Ureter (tissue), 1 donor: ENCODE results near the gene PPP2R1A. TPM values are rescaled to one million over a fixed set of nuclear protein-coding genes. Genes with fewer than 3 reads are reported as not detected.
"Not testable (repeated sequence)": the region's sequence is repeated elsewhere in the genome, so short reads cannot be mapped to it uniquely, and the experiment has no call there.

ENCODE experiments used
- DNase-seq: peaks from one replicate; pipeline ENCODE4 v3.0.0-alpha.2; 2020; ENCODE audit warnings: low spot score
- total RNA-seq: library from RNA; stranded (reverse); gene quantifications from one replicate; pipeline ENCODE4 v1.2.4, GENCODE V29; 2023
- donor health status: DM: yes; HTN: yes; CAD: no.

PPP2R1A gene
- total RNA-seq, 1 donor from 2014 or later: 259 TPM

DNA sequence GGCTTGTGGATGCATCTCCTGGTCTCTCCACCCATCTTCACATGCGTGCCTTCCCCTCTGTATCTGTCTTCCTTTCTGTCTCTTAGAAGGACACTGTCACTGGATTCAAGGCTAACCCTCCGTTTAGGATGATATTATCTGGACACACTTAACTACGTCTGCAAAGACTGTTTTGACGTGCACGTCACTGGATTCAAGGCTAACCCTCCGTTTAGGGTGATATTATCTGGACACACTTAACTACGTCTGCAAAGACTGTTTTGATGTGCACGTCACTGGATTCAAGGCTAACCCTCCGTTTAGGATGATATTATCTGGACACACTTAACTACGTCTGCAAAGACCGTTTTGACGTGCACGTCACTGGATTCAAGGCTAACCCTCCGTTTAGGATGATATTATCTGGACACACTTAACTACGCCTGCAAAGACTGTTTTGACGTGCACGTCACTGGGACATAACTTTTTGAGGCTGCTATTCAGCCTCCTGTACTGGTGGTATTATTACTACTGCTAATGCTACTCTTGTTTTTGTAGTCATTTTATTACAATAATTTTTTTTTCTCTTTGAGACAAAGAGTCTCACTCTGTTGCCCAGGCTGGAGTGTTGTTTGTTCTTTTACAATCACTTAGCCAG is 11.0 kb downstream of the PPP2R1A start:
- DNase-seq: not testable (repeated sequence)

DNA sequence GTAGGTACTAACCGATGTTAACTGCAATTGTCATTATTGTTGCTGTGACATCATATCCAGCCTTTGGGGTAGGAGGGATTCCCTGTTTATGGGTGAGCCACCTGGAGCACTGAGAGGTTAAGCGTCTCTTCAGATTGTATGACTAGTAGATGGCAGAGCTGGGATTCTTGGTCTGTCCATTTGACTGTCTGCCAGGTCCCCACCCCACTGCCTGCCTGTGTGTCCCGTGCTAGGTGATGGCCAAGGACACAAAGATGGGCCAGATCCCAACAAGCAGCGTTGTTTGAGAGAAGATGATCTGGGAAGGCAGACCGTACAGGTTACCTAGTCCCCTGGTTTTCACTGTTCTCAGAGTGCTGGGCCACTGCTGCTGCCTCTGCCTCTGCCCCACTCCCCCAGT is 16.6 kb downstream of the PPP2R1A start:
- DNase-seq: no peak

DNA sequence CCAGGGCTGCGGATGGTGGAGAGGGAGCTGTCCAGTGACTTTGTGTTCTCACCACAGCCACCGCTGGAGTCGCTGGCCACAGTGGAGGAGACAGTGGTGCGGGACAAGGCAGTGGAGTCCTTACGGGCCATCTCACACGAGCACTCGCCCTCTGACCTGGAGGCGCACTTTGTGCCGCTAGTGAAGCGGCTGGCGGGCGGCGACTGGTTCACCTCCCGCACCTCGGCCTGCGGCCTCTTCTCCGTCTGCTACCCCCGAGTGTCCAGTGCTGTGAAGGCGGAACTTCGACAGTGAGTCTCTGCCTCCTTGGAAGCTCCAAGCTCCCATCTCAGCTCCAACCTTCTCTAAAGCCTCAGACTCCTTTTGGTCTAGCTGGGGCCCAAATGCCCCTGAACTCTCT is 21.4 kb downstream of the PPP2R1A start:
- DNase-seq: no peak

GRCh38 chr19:52211926-52212571 is 22.2 kb downstream of the PPP2R1A start:
- no peak for DNase-seq

DNA sequence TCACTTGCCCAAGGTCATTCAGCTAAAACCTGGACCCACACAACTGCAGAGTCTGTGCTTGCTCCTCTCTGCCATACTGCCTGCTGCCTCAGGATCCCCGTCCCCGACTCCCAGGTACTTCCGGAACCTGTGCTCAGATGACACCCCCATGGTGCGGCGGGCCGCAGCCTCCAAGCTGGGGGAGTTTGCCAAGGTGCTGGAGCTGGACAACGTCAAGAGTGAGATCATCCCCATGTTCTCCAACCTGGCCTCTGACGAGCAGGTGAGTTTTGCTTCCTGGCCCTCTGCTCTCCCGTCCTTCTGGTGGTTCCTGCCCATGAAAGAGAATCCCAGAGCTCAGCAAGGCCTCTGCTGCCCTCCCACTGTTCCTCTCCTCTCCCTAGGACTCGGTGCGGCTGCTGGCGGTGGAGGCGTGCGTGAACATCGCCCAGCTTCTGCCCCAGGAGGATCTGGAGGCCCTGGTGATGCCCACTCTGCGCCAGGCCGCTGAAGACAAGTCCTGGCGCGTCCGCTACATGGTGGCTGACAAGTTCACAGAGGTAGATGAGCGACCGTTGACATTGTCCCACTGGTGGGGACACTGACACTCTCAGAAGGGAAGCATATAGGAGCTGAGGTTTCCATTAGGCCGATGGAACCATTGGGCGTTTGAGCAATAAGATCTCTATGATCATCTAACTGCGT is 22.9 kb downstream of the PPP2R1A start:
- no peak for DNase-seq

DNA sequence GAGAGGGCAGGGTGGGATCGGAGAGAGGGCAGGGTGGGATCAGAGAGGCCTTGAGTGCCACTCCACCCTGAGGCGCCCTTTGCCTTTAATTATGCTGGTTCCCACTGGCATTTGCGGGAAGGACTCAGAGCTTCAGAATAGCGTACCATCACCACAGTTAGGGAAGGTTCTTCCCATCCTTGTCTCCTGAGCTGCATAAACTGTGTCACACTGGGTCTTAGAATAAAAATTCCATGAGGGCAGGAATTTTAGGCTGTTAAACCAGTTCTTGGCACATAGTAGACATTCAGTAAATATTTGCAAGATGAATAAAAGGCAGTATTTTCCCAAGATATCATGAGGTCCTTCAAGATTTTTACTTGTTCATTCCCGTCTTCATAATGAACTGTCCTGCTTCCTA is 24.4 kb downstream of the PPP2R1A start:
- DNase-seq: no peak

- no peak for DNase-seq
These were observed 26.5 kb downstream of the PPP2R1A start for GRCh38 chr19:52216401-52216800.

DNA sequence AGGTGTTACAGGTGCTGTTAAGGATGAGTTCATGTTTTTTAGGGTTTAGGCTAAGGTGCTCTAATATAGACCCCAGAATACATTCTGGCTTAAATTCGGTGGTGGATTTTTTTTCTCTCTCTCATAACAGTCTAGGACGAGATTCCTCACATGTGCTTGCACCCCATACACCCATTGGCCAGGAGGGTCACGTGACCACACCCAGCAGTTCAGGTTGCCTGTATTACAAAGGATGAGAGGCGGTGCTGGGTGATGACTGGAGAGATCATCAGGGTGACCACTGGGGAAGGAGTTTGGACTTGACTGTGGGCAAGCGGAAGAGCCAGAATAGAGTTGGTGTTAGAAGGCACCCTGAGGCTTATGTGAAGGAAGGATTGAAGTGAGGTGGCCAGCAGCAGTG is 27.7 kb downstream of the PPP2R1A start:
- no peak for DNase-seq

- no peak for DNase-seq
These were observed 29.8 kb downstream of the PPP2R1A start for GRCh38 chr19:52219611-52220010.

GRCh38 chr19:52221031-52221430 is 31.2 kb downstream of the PPP2R1A start:
- DNase-seq: no peak

GRCh38 chr19:52221831-52222375 is 32.1 kb downstream of the PPP2R1A start:
- DNase-seq: no peak

DNA sequence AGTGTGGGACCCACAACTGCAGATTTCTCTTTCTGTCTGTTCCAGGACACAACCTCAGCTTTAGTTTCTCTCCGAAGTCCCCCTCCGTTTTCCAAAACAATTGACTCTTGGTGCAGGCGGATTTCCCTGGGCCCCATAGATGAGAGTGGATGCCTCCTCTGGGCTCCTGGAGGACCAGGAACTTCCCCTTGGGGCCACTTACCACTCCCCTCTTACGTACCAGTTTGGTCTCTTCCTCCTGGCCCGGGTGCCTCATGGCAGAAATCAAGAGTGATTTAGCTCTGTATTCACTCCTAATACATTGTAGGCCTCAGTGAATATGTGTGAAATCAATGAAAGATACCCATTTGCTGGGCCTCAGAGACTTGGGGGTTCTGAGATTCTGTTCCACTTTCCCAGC is 34.4 kb downstream of the PPP2R1A start:
- no peak for DNase-seq

DNA sequence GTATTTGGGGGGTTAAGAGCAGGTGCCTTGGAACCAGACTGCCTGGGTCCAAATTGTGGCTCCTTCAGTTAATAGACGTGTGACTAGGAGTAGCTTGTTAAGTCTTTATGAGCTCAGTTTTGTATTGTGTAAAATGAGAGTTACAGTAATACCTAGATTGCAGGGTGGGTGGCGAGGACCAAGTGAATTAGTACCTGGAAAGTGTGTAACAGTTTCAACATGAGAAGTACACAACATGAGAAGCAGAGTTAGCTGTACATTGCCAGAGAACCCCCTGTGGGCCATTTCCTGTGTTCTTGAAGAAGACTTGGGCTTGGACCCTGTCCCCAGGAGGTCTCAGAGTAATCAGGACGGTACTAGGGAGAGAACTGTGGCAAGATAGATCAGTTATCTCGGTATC is 36.8 kb downstream of the PPP2R1A start:
- DNase-seq: no peak

DNA sequence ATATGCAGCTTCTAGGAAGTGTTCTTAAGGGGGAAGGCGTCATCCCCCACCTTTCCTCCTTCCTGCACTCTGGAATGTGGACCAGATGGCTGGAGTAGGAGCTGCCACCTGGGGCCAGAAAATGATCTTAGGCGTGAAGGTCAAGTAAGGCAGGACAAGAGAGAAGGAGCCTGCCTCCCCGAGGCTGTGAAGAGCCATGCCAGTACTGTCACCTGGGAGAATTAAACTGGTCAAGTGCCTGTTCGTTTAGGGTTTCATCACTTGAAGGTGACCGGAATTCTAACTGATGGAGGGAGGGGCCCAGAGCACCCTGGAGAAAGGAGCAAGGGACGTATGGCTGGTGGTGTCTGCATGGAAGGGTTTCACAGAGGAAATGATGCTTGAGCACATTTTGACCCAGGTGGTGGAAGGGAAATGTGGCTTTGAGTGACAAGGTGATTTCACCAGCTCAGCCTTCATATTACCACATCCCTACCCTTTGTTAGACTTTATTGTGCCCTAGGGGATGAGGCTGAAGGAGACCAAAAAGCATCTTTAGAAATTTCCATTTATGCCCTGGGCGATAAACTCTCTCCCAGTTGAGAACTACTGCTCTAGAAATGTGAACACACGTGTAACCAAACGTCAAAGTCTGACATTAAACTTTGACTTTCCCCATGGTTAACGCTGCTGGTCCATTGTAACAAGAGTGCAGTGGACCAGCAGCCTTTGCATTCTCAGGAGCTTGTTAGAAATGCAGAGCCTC is 37.5 kb downstream of the PPP2R1A start:
- DNase-seq: no peak

- no peak for DNase-seq
These were observed 38.1 kb downstream of the PPP2R1A start for GRCh38 chr19:52227980-52228379.

DNA sequence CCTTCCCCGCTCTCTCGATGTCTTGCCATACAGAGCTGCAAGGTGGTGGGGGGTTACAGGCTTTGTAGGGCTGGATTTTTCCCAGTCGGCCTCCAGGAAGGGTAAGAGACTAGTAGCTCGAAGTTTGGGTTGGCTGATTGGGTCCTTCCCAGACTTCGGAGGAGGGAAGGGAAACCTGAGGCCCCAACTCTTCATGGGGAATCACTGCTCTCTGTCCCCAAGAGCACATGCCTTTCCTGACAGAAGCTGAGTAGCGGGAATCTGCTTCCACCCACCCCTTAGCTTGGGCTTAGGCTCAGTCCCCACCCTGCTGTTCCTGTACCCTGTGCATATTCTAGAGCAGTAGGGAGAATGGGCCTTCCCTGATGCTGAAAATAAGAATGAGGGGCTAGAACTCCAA is 39.7 kb downstream of the PPP2R1A start:
- no peak for DNase-seq

DNA sequence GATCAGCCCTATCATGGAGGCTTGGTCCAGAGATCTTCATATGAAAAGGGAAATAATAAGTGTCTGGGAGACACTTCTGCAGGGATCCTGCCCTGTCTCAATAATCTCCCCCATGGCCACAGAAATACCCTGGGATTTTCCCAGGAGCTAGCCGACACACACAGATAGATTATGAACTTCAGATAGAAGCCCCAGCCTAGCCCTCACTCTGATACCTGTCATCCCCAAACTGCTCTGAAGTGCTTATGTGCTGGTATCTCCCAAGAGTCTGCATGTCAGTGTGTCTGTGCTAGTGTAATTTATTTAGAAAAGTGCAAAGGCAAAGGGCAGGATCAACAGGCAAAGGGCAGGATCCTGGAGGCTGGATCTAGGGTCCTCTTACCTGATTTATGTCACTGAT is 40.8 kb downstream of the PPP2R1A start:
- DNase-seq: no peak

GRCh38 chr19:52231154-52231910 is 41.5 kb downstream of the PPP2R1A start:
- no peak for DNase-seq

- DNase-seq: no peak
These were observed 44.6 kb downstream of the PPP2R1A start for GRCh38 chr19:52234406-52234805.

GRCh38 chr19:52237197-52237596 is 47.3 kb downstream of the PPP2R1A start:
- no peak for DNase-seq

- DNase-seq: peak; percentile 59
These were observed 48.0 kb downstream of the PPP2R1A start for GRCh38 chr19:52237771-52238400.
